GM23248 (cell line): ENCODE measurements around the gene ANKRD36.
"Not testable (repeated sequence)": the region's sequence is repeated elsewhere in the genome, so short reads cannot be mapped to it uniquely, and the experiment has no call there.

Experiments
- EZH2 ChIP-seq: fragments of 200-600 bp; sonication (generic); IDR thresholded peaks from 2 replicates; pipeline ENCODE4 v1.6.1; 2018; ENCODE audit warnings: antibody characterized with exemption, mild to moderate bottlenecking; ENCODE audit not compliant: insufficient read depth, poor library complexity, severe bottlenecking
- EZH2phosphoT487 ChIP-seq: fragments of 200-600 bp; sonication (generic); IDR thresholded peaks from 2 replicates; pipeline ENCODE4 v1.6.1; 2018; ENCODE audit warnings: antibody characterized with exemption, moderate library complexity, mild to moderate bottlenecking, low read depth; ENCODE audit not compliant: insufficient read depth

- not testable (repeated sequence) for TF ChIP-seq EZH2phosphoT487, EZH2
Measured at GRCh38 chr2:97232981-97233380, 120.0 kb downstream of the ANKRD36 start.
